Panc1 (cell line): Measurements from ENCODE around the gene RBFOX1. TPM values are rescaled to one million over a fixed set of nuclear protein-coding genes. Genes with fewer than 3 reads are reported as not detected.

Experiments used
- ATAC-seq: fragments of 200-7000 bp; cut with Tn5 transposase; 2 replicates; pipeline ENCODE4 v1.9.1; 2020; ENCODE audit warnings: mild to moderate bottlenecking, moderate library complexity
- BruUV-seq: library from RNA; stranded (reverse); fragments of 400-500 nt; replicated peaks from 2 replicates; lab custom pipeline; 2021; lab: Mats Ljungman, UMichigan
- CTCF ChIA-PET: fragments of 300-600 bp; sonication (Branson Sonifier 250); formaldehyde crosslinking; loops from one replicate; lab custom pipeline; 2022; ENCODE audit warnings: antibody characterized with exemption; lab: Charles Lee
- POLR2A ChIA-PET: fragments of 300-600 bp; sonication (Branson Sonifier 250); formaldehyde crosslinking; loops from one replicate; lab custom pipeline; 2022; ENCODE audit warnings: antibody characterized with exemption; lab: Charles Lee
- DNase-seq: peaks from one replicate; pipeline ENCODE4 v3.0.0-alpha.2; 2010; ENCODE audit warnings: low read depth, low spot score
- H3K27ac ChIP-seq: 2 replicates; pipeline ENCODE4 v1.5.1; 2011; ENCODE audit warnings: mild to moderate bottlenecking, low read length, inconsistent platforms
- H3K27me3 ChIP-seq: fragments of 200-500 bp; sonication (Bioruptor generic); 2 replicates; pipeline ENCODE4 v1.6.0; 2014; ENCODE audit warnings: low read length, inconsistent platforms; ENCODE audit not compliant: control insufficient read depth, insufficient read depth
- H3K36me3 ChIP-seq: fragments of 200-500 bp; sonication (Bioruptor generic); 2 replicates; pipeline ENCODE4 v1.5.1; 2014; ENCODE audit warnings: inconsistent platforms, mild to moderate bottlenecking, low read length, moderate library complexity; ENCODE audit not compliant: control insufficient read depth, insufficient read depth
- H3K4me1 ChIP-seq: 2 replicates; pipeline ENCODE4 v1.5.1; 2011; ENCODE audit warnings: inconsistent platforms, mild to moderate bottlenecking, low read length, moderate library complexity; ENCODE audit not compliant: control insufficient read depth, insufficient read depth
- H3K4me3 ChIP-seq, 2 experiments: 2 replicates each; pipeline ENCODE4 v1.5.1; 2011 to 2012; ENCODE audit warnings: low read depth in 2 of 2, low read length in 2 of 2, mild to moderate bottlenecking in 2 of 2, inconsistent platforms in 1 of 2, moderate library complexity in 1 of 2
- H3K9me3 ChIP-seq: fragments of 200-500 bp; sonication (Bioruptor generic); 2 replicates; pipeline ENCODE4 v1.5.1; 2014; ENCODE audit warnings: low read depth, mild to moderate bottlenecking, inconsistent platforms, low read length, moderate library complexity; ENCODE audit not compliant: control insufficient read depth, insufficient read depth
- CTCF ChIP-seq: fragments of 450-650 bp; IDR thresholded peaks from 2 replicates; pipeline ENCODE4 v1.5.1; 2017; ENCODE audit warnings: mild to moderate bottlenecking
- POLR2AphosphoS5 ChIP-seq: IDR thresholded peaks from 2 replicates; pipeline ENCODE4 v1.6.1; 2012; ENCODE audit warnings: mild to moderate bottlenecking, low read depth, low read length, moderate library complexity
- SIN3A ChIP-seq: IDR thresholded peaks from 2 replicates; pipeline ENCODE4 v1.6.1; 2012; ENCODE audit warnings: low read depth, mild to moderate bottlenecking, low read length, moderate library complexity, borderline replicate concordance; ENCODE audit not compliant: insufficient read depth
- TCF7L2 ChIP-seq: IDR thresholded peaks from 2 replicates; pipeline ENCODE4 v1.6.1; 2011; ENCODE audit warnings: mild to moderate bottlenecking, low read depth, low read length, inconsistent platforms
- in situ Hi-C: cut with HindIII; loops from 2 replicates; pipeline ENCODE4 v1.10.0; 2016; ENCODE audit warnings: low sequenced_read_pairs, low pct_unique_long_range_greater_than_20kb
- intact Hi-C: fragments of 100-400 bp; cut with micrococcal nuclease; formaldehyde crosslinking; loops from one replicate; pipeline ENCODE4 v1.10.0; 2022; ENCODE audit not compliant: unreplicated experiment
- total RNA-seq: library from RNA; stranded (reverse); gene quantifications from one replicate; pipeline ENCODE4 v1.2.1, GENCODE V29; 2021; ENCODE audit not compliant: unreplicated experiment
- TF ChIP-seq, protein P1 (sequence below), 2 experiments: IDR thresholded peaks; 2 replicates each; pipeline ENCODE4 v1.6.1; 2011 to 2012; ENCODE audit warnings: low read depth in 2 of 2, control low read depth in 1 of 2, low read length in 1 of 2, mild to moderate bottlenecking in 1 of 2, moderate library complexity in 1 of 2; ENCODE audit not compliant: insufficient read depth in 1 of 2

The RBFOX1 gene
- total RNA-seq, 1 experiment from 2014 or later, result not detected

- H3K4me1 ChIP-seq, result no peaks in the 10 kb centered on the region
- no peaks in the 10 kb centered on the region for H3K36me3 ChIP-seq
- no peak overlapping the region for H3K4me3 ChIP-seq
- ATAC-seq (peak; percentile 86), DNase-seq (no peak)
- intact Hi-C loops, result loop anchor here (10.0 kb wide), 1 partner anchor 770 kb away; no protein-coding TSS in a partner anchor
- no peak overlapping the region for H3K27ac ChIP-seq
- ChIA-PET CTCF (no interaction called here), POLR2A (no interaction called here)
- H3K9me3 ChIP-seq, result no peaks in the 10 kb centered on the region
- H3K27me3 ChIP-seq, result no peaks in the 10 kb centered on the region; the same call in none of the 2 replicates
- in situ Hi-C loops, result no loop called here
- no TSS peak for BruUV-seq
- no peak for TF ChIP-seq SIN3A
- peak; percentile 71 for TF ChIP-seq CTCF
Measured at GRCh38 chr16:7405166-7405565, 72.5 kb downstream of the RBFOX1 start.

DNA sequence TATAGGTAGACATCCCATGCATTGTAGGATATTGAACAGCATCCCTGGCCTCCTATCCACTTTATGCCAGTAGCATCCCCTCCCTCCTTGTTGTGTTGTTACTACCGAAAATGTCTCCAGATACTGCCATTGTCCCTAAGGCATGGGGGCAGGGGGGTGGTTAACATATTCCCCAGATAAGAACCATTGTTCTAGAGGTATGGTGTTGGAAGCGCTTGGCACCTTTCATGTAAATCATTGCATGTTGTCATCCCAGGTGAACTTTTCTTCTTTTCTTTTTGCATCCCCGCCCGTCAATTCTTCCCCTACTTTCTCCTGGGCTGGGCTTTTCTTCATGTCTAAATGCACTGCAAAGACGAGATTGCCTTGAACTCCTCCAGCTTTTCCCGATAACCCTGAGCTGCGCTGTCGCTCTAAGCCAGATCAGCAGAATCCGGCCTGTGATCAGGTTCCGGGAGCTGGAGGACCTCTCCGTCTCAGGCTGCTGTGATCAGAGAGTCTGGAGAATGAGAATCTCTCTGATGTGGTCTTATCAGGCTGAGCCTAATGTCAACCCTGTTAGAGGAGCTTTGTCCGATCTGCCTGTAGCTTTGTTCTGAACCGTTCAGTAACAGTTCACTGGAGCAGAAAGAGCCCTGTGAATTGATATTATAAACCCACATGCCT lies 76.2 kb downstream of the RBFOX1 start:
- POLR2A ChIA-PET, result no interaction called here
- Histone ChIP-seq H3K9me3 (no peaks in the 10 kb centered on the region), H3K4me3 (no peak overlapping the region), H3K36me3 (no peaks in the 10 kb centered on the region), H3K27ac (no peak overlapping the region), H3K4me1 (no peaks in the 10 kb centered on the region), H3K27me3 (no peaks in the 10 kb centered on the region; the same call in 1 of the 2 replicates)
- BruUV-seq, result no TSS peak
- no peak for DNase-seq
- no peak for ATAC-seq
- CTCF ChIA-PET, result no interaction called here
- no peak for TF ChIP-seq POLR2AphosphoS5
- TF ChIP-seq SIN3A, result no peak
- TF ChIP-seq, protein P1, sequence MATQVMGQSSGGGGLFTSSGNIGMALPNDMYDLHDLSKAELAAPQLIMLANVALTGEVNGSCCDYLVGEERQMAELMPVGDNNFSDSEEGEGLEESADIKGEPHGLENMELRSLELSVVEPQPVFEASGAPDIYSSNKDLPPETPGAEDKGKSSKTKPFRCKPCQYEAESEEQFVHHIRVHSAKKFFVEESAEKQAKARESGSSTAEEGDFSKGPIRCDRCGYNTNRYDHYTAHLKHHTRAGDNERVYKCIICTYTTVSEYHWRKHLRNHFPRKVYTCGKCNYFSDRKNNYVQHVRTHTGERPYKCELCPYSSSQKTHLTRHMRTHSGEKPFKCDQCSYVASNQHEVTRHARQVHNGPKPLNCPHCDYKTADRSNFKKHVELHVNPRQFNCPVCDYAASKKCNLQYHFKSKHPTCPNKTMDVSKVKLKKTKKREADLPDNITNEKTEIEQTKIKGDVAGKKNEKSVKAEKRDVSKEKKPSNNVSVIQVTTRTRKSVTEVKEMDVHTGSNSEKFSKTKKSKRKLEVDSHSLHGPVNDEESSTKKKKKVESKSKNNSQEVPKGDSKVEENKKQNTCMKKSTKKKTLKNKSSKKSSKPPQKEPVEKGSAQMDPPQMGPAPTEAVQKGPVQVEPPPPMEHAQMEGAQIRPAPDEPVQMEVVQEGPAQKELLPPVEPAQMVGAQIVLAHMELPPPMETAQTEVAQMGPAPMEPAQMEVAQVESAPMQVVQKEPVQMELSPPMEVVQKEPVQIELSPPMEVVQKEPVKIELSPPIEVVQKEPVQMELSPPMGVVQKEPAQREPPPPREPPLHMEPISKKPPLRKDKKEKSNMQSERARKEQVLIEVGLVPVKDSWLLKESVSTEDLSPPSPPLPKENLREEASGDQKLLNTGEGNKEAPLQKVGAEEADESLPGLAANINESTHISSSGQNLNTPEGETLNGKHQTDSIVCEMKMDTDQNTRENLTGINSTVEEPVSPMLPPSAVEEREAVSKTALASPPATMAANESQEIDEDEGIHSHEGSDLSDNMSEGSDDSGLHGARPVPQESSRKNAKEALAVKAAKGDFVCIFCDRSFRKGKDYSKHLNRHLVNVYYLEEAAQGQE (IDR thresholded peaks at IDR 0.05; ENCODE audit: insufficient read depth in 1 of 2, low read depth in 2 of 2, low read length in 1 of 2), result no peak
- TF ChIP-seq TCF7L2, result no peak
- TF ChIP-seq CTCF, result no peak
- in situ Hi-C loops (no loop called here), intact Hi-C loops (loop anchor here (10.0 kb wide), 1 partner anchor 766 kb away; no protein-coding TSS in a partner anchor)
